Heart left ventricle (tissue), 13 donors: ENCODE measurements around the gene CEP350.

ENCODE experiments used
- CTCF ChIP-seq, 12 donors: fragments of 200-600 bp; sonication (generic) in 4 of 12; IDR thresholded peaks; one replicate each; pipeline versions ENCODE4 v1.5.0 to v1.8.0; 2018 to 2022; ENCODE audit warnings: antibody characterized with exemption in 12 of 12, mild to moderate bottlenecking in 5 of 12
- POLR2A ChIP-seq, 2 donors: fragments of 450-650 bp; IDR thresholded peaks; one replicate each; pipeline ENCODE4 v1.6.1; 2017; ENCODE audit warnings: antibody characterized with exemption in 2 of 2, mild to moderate bottlenecking in 2 of 2, moderate library complexity in 2 of 2
- donor health status: ischemic (EF 13 %, LVEDD 7.1; RV severe dilation, severe dysfunction).
- donor health status: DM: no; HTN: yes; CAD: no.
- donor health status: DM: no; HTN: no; CAD: no.
- donor health status: ischemic (EF 25% LVEDD 6.9; RV normal size, moderate dysfunction).
- donor health status: ischemic (EF 25% LVEDD 5.7; RV mildly dilated, moderate dysfunction).
- donor health status: ischemic (EF 35%, LVEDD 5.7; RV mildly dilated, moderate dysfunction).
- donor health status: nonischemic (EF 11% LVEDD 7.7; RV severe dilation, severe dysfunction).
- donor health status: DM: yes; HTN: yes; CAD: no.
- donor health status: PGD.
- donor health status: ischemic (EF 29% LVEDD 5.4; RV normal size, mild dysfunction).
- donor health status: nonischemic (EF 23%, LVEDD 6.1; RV moderate dilation, normal function).

DNA sequence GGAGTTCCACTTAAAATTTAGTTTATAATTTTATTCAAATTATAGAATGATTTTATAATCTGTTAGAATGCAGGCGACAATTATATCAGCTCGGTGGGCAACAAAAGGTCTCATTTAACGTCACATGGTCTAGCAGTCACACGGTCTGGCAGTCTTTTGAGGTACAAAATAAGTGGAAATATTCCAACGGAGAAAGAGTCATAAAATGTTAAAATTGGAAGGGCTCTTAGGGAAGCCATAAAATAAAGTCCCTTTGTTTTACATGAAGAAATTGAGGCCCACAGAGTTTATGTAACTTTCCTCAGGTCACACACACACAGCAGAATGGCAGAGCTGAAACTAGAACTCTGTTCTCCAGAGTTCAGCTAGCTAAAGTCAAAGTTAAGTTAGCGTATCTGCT lies 115.7 kb downstream of the CEP350 start:
- TF ChIP-seq CTCF (IDR thresholded peaks at IDR 0.05) (no peak), POLR2A (IDR thresholded peaks at IDR 0.05) (no peak)
